ENCODE measurements around the gene NRDE2. TPM values are rescaled to one million over a fixed set of nuclear protein-coding genes. Genes with fewer than 3 reads are reported as not detected.

NRDE2 gene
- total and polyA plus RNA-seq, 2 experiments from 2014 or later = 20.0 to 21.9 TPM

GRCh38 chr14:90293766-90294730 lies 37.7 kb downstream of the NRDE2 start:
- no peak overlapping the region for H3K27ac ChIP-seq

DNA sequence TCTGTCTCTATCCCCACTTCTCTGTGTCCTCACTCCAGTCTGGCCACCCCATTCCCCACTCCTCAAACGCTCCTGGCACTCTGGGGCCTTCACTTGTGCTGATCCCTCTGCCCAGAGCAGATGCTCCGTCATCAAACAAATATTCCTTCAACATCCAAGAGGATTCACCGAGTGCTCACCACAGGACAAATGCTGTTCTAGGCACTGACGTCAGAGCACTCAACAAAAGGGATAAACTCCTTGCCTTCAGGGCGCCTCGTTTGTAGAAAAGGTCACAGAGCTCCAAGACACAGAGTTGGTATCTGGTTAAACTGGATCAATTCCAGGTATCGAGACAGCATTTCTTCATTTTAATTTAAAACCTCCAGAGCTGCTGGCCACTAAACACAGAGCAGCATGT lies 40.0 kb downstream of the NRDE2 start:
- H3K9me3 ChIP-seq (ENCODE audit: low read depth) = no peaks in the 10 kb centered on the region
- no peak overlapping the region for H2AFZ ChIP-seq
- no peaks in the 10 kb centered on the region for H3K9me2 ChIP-seq (replicated peaks; ENCODE audit: insufficient read depth)
- no peaks in the 10 kb centered on the region for H4K20me1 ChIP-seq (ENCODE audit: insufficient read depth, poor library complexity, severe bottlenecking)
- no peak overlapping the region for H3K27ac ChIP-seq
- no peaks in the 10 kb centered on the region for H3K79me2 ChIP-seq
- WGBS (ENCODE audit: low lambda C conversion rate, missing lambda C conversion rate) = 85% methylated on average over 7 of the region's 7 CpGs
- H3K36me3 ChIP-seq (replicated peaks; ENCODE audit: insufficient read depth, low read depth) = no peaks in the 10 kb centered on the region
- H3K27me3 ChIP-seq = no peaks in the 10 kb centered on the region
- TF ChIP-seq CTCF (IDR thresholded peaks at IDR 0.05; ENCODE audit: poor library complexity) = no peak
- no peak for TF ChIP-seq EZH2 (IDR thresholded peaks at IDR 0.05; ENCODE audit: borderline replicate concordance)
- no peak for TF ChIP-seq EZH2phosphoT487 (IDR thresholded peaks at IDR 0.05; ENCODE audit: low read depth, severe bottlenecking, unreplicated experiment)
- no peak for DNase-seq (ENCODE audit: low spot score)
- H3K4me1 ChIP-seq (ENCODE audit: insufficient read depth) = no peaks in the 10 kb centered on the region
- H3K4me2 ChIP-seq = no peak overlapping the region
- H3K4me3 ChIP-seq = no peak overlapping the region

More at GRCh38 chr14:90293766-90294730, 37.7 kb downstream of the NRDE2 start:
- Histone ChIP-seq H4K20me1 (ENCODE audit: insufficient read depth, poor library complexity, severe bottlenecking) (no peaks in the 10 kb centered on the region), H3K27me3 (no peaks in the 10 kb centered on the region), H3K79me2 (no peaks in the 10 kb centered on the region), H2AFZ (no peak overlapping the region), H3K9me3 (ENCODE audit: low read depth) (no peaks in the 10 kb centered on the region), H3K4me1 (ENCODE audit: insufficient read depth) (no peaks in the 10 kb centered on the region), H3K36me3 (replicated peaks; ENCODE audit: insufficient read depth, low read depth) (no peaks in the 10 kb centered on the region), H3K4me2 (no peak overlapping the region), H3K9me2 (replicated peaks; ENCODE audit: insufficient read depth) (no peaks in the 10 kb centered on the region), H3K4me3 (no peak overlapping the region)
- DNase-seq (ENCODE audit: low spot score) = no peak
- 94% methylated on average over 11 of the region's 11 CpGs for WGBS (ENCODE audit: low lambda C conversion rate, missing lambda C conversion rate)
- no peak for TF ChIP-seq EZH2 (IDR thresholded peaks at IDR 0.05; ENCODE audit: borderline replicate concordance)
- TF ChIP-seq EZH2phosphoT487 (IDR thresholded peaks at IDR 0.05; ENCODE audit: low read depth, severe bottlenecking, unreplicated experiment) = no peak
- TF ChIP-seq CTCF (IDR thresholded peaks at IDR 0.05; ENCODE audit: poor library complexity) = no peak

- no peaks in the 10 kb centered on the region for H3K36me3 ChIP-seq (replicated peaks; ENCODE audit: insufficient read depth, low read depth)
- H3K4me3 ChIP-seq = no peak overlapping the region
- H2AFZ ChIP-seq = no peak overlapping the region
- H3K4me1 ChIP-seq (ENCODE audit: insufficient read depth) = no peaks in the 10 kb centered on the region
- H3K27me3 ChIP-seq = no peaks in the 10 kb centered on the region
- H4K20me1 ChIP-seq (ENCODE audit: insufficient read depth, poor library complexity, severe bottlenecking) = no peaks in the 10 kb centered on the region
- DNase-seq (ENCODE audit: low spot score) = no peak
- 91% methylated on average over 6 of the region's 6 CpGs for WGBS (ENCODE audit: low lambda C conversion rate, missing lambda C conversion rate)
- H3K79me2 ChIP-seq = no peaks in the 10 kb centered on the region
- no peak overlapping the region for H3K4me2 ChIP-seq
- no peak overlapping the region for H3K27ac ChIP-seq
- no peaks in the 10 kb centered on the region for H3K9me2 ChIP-seq (replicated peaks; ENCODE audit: insufficient read depth)
- H3K9me3 ChIP-seq (ENCODE audit: low read depth) = no peaks in the 10 kb centered on the region
- TF ChIP-seq CTCF (IDR thresholded peaks at IDR 0.05; ENCODE audit: poor library complexity) (no peak), EZH2phosphoT487 (IDR thresholded peaks at IDR 0.05; ENCODE audit: low read depth, severe bottlenecking, unreplicated experiment) (no peak), EZH2 (IDR thresholded peaks at IDR 0.05; ENCODE audit: borderline replicate concordance) (no peak)
Measured at GRCh38 chr14:90290337-90291011, 41.3 kb downstream of the NRDE2 start.

Data from hepatocyte (in vitro differentiated cells).